Measurements from ENCODE around the gene KRTAP10-4.

- TF ChIP-seq POLR2AphosphoS5 (IDR thresholded peaks at IDR 0.05) (no peak), CTCF (IDR thresholded peaks at IDR 0.05) (no peak), EP300 (IDR thresholded peaks at IDR 0.05) (no peak)
Observed at GRCh38 chr21:44611551-44611950, 38.0 kb downstream of the KRTAP10-4 start.
